D341Med (cell line): ENCODE data around the gene LIN28B.

Source experiments
- DNase-seq: peaks from one replicate; pipeline ENCODE4 v3.0.0; 2012; ENCODE audit warnings: low spot score

The LIN28B gene

DNA sequence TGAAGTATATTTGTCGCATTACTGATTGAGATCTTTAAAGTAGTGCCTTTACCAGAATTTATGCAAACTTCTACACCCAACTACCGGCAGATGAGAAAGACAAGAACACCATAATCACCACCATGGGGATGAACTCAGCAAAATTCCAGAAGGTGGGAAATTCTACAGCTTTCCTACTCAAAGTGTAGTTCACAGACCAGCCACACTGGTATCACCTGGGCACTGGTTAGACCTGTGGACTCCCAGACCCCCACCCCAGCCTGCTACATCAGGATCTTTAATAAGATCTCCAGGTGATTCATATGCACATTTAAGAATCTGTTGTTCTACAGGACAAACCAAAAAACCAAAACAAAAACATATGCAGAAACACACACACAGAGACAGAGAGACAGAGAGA lies 155.0 kb downstream of the LIN28B start:
- no peak for DNase-seq

DNA sequence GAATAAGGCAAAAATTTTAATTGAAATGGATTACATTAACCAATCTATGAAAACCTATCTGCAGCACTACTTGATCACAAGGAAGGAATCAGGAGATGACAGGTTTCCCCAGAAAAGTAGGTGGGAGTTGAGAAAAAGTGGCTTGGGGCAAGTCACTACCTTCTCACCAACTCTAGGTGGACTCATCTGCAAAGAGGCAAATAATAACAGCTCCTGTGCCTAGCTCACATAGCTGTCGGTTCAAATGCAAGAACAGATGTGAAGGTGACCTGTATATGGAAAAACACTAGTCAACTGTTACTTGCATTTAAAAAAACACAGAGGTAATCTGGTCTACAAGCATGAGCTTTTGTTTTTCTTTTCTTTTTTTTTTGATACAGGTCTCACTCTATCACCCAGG lies 155.7 kb downstream of the LIN28B start:
- DNase-seq: no peak

DNA sequence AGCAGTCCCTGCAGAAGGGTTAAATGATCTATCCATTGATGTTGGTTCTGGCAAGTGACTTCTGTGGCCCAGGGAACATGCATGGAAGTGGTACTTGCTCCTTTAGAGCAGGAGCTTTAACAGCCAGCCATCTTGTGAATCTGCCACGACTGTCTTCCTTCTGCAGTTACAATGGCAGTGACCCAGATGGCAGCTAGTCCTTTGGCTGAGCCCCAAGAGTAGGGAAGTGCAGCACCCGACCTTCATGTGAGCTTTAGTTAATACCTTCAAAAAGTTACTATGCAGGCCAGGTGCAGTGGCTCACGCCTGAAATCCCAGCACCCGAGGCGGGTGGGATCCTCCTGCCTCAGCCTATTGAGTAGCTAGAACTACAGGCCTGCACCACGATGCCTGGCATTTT lies 156.5 kb downstream of the LIN28B start:
- DNase-seq: no peak

DNA sequence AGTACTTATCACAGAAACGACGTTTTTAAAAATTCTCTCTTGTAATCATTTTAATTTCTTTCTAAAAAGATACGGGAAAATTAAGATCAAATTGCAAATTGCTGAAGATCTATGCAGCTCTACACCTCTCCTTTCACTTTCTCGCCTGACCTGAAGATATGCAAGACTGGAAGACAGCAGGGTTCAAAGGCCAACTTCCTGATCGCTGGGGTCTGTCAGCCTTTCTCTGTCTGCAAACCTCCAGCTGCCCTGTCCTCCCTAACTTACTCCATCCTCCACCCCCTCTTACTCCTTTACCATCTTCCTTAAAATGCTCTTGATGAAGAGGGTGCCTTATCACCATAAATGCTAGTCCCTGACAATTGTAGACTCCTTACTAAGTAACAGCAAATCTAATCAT lies 159.2 kb downstream of the LIN28B start:
- no peak for DNase-seq

DNA sequence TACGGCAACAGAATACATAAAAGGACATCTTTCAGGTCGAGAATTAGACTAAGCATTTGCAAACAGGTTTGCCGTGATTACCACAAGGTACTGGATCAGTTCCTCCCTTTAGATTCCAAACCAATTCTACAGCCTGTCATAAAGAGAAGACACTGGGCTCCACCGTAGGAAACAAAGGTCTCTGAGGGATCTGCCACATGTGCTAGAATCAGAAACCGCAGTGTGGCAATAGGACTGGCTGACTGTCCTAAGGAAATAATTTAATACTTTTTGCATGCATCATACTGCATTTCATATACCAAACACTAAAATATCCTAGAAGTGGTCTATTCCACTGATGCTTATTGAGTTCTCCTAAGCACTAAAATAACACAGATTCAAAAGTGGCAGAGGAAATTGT lies 163.7 kb downstream of the LIN28B start:
- DNase-seq: no peak

DNA sequence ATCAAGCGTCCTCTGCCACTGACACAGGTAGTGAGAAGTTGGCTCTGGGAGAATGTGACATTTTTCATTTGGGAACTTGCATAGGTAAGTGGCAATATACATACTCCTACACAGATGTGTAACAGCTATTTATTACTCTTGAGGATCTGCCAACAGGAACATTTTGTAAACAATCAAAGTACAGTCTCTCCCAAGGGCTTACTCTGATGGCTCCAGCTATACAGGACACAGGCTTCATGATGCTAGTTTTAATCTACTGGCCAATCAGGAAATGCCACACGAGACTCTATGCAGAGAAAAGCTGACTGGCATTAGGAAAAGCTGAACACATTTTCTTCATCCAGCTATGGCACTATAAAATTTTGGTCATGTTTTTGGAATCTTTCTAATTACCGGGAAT lies 165.1 kb downstream of the LIN28B start:
- no peak for DNase-seq

GRCh38 chr6:105122717-105123116 lies 165.8 kb downstream of the LIN28B start:
- DNase-seq: no peak
